Progenitor cell of endocrine pancreas (in vitro differentiated cells): ENCODE measurements around the gene FAM131B. TPM values are rescaled to one million over a fixed set of nuclear protein-coding genes. Genes with fewer than 3 reads are reported as not detected.
"Not testable (repeated sequence)": the region's sequence is repeated elsewhere in the genome, so short reads cannot be mapped to it uniquely, and the experiment has no call there.

ENCODE experiments used
- DNase-seq: peaks from one replicate; pipeline ENCODE4 v3.0.0; 2021; ENCODE audit warnings: low spot score; ENCODE audit not compliant: unreplicated experiment
- H3K27ac Mint-ChIP-seq: 2 replicates; pipeline ENCODE4 v1.8.0; 2021; ENCODE audit warnings: mild to moderate bottlenecking, moderate library complexity, mixed read lengths
- H3K27me3 Mint-ChIP-seq: 2 replicates; pipeline ENCODE4 v1.8.0; 2021; ENCODE audit warnings: mixed read lengths
- H3K36me3 Mint-ChIP-seq: 2 replicates; pipeline ENCODE4 v1.8.0; 2022; ENCODE audit warnings: mixed read lengths; ENCODE audit not compliant: insufficient read depth
- H3K4me1 Mint-ChIP-seq: 2 replicates; pipeline ENCODE4 v1.8.0; 2021; ENCODE audit warnings: low read depth, mixed read lengths
- H3K4me3 Mint-ChIP-seq: 2 replicates; pipeline ENCODE4 v1.8.0; 2021; ENCODE audit warnings: low read depth, mild to moderate bottlenecking, moderate library complexity, mixed read lengths
- H3K9me3 Mint-ChIP-seq: 2 replicates; pipeline ENCODE4 v1.8.0; 2021; ENCODE audit warnings: low read depth, mixed read lengths
- total RNA-seq: library from RNA; stranded (reverse); gene quantifications from 2 replicates; pipeline ENCODE4 v1.2.1, GENCODE V29; 2021
- TF ChIP-seq, protein P1 (sequence below): fragments of 200-600 bp; sonication (generic); IDR thresholded peaks from one replicate; pipeline ENCODE4 v1.5.0; 2021; ENCODE audit warnings: antibody characterized with exemption, mild to moderate bottlenecking; ENCODE audit not compliant: unreplicated experiment

The FAM131B gene
- total RNA-seq, 1 donor from 2014 or later = 2.3 TPM

- DNase-seq = no peak
- no peaks in the 10 kb centered on the region for H3K27me3 Mint-ChIP-seq
- TF ChIP-seq, protein P1, sequence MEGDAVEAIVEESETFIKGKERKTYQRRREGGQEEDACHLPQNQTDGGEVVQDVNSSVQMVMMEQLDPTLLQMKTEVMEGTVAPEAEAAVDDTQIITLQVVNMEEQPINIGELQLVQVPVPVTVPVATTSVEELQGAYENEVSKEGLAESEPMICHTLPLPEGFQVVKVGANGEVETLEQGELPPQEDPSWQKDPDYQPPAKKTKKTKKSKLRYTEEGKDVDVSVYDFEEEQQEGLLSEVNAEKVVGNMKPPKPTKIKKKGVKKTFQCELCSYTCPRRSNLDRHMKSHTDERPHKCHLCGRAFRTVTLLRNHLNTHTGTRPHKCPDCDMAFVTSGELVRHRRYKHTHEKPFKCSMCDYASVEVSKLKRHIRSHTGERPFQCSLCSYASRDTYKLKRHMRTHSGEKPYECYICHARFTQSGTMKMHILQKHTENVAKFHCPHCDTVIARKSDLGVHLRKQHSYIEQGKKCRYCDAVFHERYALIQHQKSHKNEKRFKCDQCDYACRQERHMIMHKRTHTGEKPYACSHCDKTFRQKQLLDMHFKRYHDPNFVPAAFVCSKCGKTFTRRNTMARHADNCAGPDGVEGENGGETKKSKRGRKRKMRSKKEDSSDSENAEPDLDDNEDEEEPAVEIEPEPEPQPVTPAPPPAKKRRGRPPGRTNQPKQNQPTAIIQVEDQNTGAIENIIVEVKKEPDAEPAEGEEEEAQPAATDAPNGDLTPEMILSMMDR = no peak
- peaks cover 10% of the 10 kb centered on the region for H3K4me1 Mint-ChIP-seq
- H3K9me3 Mint-ChIP-seq = no peaks in the 10 kb centered on the region
- no peak overlapping the region for H3K27ac Mint-ChIP-seq
- peaks cover 25% of the 10 kb centered on the region for H3K36me3 Mint-ChIP-seq
- H3K4me3 Mint-ChIP-seq = no peak overlapping the region
Measured at GRCh38 chr7:143393267-143394041, 30.9 kb upstream of the FAM131B start.

- H3K36me3 Mint-ChIP-seq = peaks cover 24% of the 10 kb centered on the region
- no peaks in the 10 kb centered on the region for H3K27me3 Mint-ChIP-seq
- TF ChIP-seq, protein P1 = no peak
- no peak overlapping the region for H3K27ac Mint-ChIP-seq
- H3K4me3 Mint-ChIP-seq = no peak overlapping the region
- no peak for DNase-seq
- H3K4me1 Mint-ChIP-seq = peaks cover 10% of the 10 kb centered on the region
- no peaks in the 10 kb centered on the region for H3K9me3 Mint-ChIP-seq
Measured at GRCh38 chr7:143392875-143393266, 30.4 kb upstream of the FAM131B start.

DNA sequence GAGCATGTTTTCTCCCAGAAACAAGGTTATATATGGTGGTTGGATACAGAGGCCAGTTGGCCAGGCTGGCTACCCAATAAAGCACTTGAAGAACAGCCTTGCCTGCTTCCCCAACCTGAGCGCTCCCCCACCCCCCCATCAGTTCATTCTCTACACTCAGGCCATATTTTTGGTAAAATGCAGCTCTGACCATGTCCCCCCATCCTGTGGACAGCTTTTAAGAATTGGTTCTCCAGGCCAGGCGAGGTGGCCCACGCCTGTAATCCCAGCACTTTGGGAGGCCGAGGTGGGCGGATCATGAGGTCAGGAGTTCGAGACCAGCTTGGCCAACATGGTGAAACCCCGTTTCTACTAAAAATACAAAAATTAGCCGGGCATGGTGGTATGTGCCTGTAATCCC, 29.9 kb upstream of the FAM131B start:
- DNase-seq, H3K27ac Mint-ChIP-seq, H3K4me1 Mint-ChIP-seq, H3K27me3 Mint-ChIP-seq, H3K4me3 Mint-ChIP-seq, H3K9me3 Mint-ChIP-seq: not testable (repeated sequence)
- peaks cover 20% of the 10 kb centered on the region for H3K36me3 Mint-ChIP-seq

DNA sequence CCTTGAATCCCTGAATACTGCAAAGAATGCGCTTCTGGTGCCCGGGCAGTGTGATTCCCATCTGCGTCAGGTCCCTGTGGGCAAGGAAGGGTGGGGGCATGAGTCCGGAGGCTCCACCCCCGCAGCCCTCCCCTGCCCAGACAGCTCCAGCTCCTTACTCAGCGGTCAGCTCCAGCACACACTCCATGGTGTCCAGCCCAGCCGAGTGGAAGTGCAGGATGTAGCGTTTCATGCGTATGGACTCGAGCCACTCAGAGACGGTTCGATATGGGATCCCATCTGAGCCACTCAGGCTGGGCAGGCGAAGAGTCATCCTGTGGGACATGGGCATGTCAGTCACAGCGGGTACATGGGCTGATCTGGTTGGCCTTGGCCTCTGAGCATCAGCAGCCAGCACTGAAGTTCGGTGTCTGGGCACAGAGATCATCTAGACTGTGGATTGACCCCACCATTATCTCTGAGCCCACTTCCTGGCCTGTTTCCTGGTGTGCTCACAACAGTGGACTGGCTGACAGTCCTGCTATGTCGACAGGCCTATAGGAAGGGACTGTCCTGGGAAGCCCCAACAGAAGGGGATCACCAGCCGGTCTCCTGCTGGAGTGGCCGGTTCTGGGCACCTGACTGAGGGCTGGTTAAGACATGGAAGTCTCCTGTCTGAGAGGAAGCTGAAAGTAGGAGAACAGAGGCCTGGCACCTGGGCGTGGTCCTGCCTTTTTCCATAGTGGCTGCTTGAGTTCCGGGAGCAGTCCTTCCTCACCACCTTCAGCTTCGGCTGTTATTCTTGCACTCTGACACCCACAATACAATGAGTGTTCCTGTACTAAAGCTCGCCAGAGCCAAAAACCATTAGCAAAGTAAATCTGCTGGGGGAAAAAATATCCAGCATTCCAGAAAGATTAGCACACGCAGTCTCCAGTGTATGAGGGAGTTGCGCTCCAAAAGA, 29.2 kb upstream of the FAM131B start:
- Mint-ChIP-seq H3K27me3 (no peaks in the 10 kb centered on the region), H3K4me3 (no peak overlapping the region), H3K4me1 (peaks cover 10% of the 10 kb centered on the region), H3K36me3 (peaks cover 19% of the 10 kb centered on the region), H3K27ac (no peak overlapping the region), H3K9me3 (no peaks in the 10 kb centered on the region)
- no peak for DNase-seq
- TF ChIP-seq, protein P1 = no peak

DNA sequence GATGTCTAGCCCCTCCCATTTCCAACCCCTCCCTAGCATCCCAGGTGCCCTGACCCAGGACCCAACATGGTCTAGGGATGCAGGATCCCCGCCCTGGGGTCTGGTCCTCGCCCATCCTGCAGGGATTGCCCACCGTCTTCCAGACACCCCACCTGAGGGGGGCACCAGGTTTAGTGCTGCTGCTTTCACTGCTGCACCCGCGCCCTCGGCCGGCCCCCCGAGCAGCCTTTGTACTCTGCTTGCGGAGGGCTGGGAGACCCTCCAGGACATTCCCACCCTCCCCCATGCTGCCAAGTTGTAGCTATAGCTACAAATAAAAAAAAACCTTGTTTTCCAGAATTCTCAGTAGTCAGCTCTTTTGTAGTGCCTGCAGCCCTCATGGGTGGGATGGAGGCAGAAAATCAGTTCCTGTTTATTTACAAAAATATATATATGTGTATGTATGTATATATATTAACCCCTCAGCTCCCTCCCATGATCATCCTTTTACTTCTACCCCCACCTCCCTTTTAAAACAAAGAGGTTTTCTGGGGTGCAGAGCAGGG, 28.3 kb upstream of the FAM131B start:
- no peak for DNase-seq
- no peak overlapping the region for H3K27ac Mint-ChIP-seq
- no peak overlapping the region for H3K4me3 Mint-ChIP-seq
- no peaks in the 10 kb centered on the region for H3K9me3 Mint-ChIP-seq
- TF ChIP-seq, protein P1 = no peak
- H3K4me1 Mint-ChIP-seq = peaks cover 6% of the 10 kb centered on the region
- peaks cover 17% of the 10 kb centered on the region for H3K36me3 Mint-ChIP-seq
- H3K27me3 Mint-ChIP-seq = no peaks in the 10 kb centered on the region
